ENCODE data around the gene DNAJC24. TPM values are rescaled to one million over a fixed set of nuclear protein-coding genes. Genes with fewer than 3 reads are reported as not detected.

The DNAJC24 gene
- total and polyA plus RNA-seq, 2 donors from 2014 or later: 5.7 to 15.2 TPM

GRCh38 chr11:31445621-31446020, 76.0 kb downstream of the DNAJC24 start:
- DNase-seq: no peak
- H3K4me1 ChIP-seq (ENCODE audit: control insufficient read depth in 2 of 3, insufficient read depth in 2 of 3, low read depth in 1 of 3, low read length in 3 of 3): no peaks in the 10 kb centered on the region
- no peaks in the 10 kb centered on the region for H3K27me3 ChIP-seq (ENCODE audit: control insufficient read depth, insufficient read depth, low read length)
- no peak overlapping the region for H3K9ac ChIP-seq (ENCODE audit: low read length in 3 of 3)
- FAIRE-seq: no peak
- H3K27ac ChIP-seq (ENCODE audit: low read depth in 2 of 2, low read length in 2 of 2): no peak overlapping the region
- H3K9me3 ChIP-seq (ENCODE audit: control insufficient read depth in 2 of 3, insufficient read depth in 1 of 3, low read length in 3 of 3): no peaks in the 10 kb centered on the region
- no peak for TF ChIP-seq CTCF (IDR thresholded peaks at IDR 0.05; ENCODE audit: borderline replicate concordance, extremely low read depth, insufficient read depth)
- no peaks in the 10 kb centered on the region for H3K36me3 ChIP-seq (ENCODE audit: control insufficient read depth in 2 of 3, insufficient read depth in 3 of 3, low read length in 3 of 3)
- intact Hi-C loops (cut with DNase I): no loop called here
- H3K4me3 ChIP-seq (ENCODE audit: low read length in 3 of 3): no peak overlapping the region

- Histone ChIP-seq H3K27ac (ENCODE audit: low read depth in 2 of 2, low read length in 2 of 2) (no peak overlapping the region), H3K9ac (ENCODE audit: low read length in 3 of 3) (no peak overlapping the region), H3K27me3 (ENCODE audit: control insufficient read depth, insufficient read depth, low read length) (no peaks in the 10 kb centered on the region), H3K4me1 (ENCODE audit: control insufficient read depth in 2 of 3, insufficient read depth in 2 of 3, low read depth in 1 of 3, low read length in 3 of 3) (no peaks in the 10 kb centered on the region), H3K4me3 (ENCODE audit: low read length in 3 of 3) (no peak overlapping the region), H3K36me3 (ENCODE audit: control insufficient read depth in 2 of 3, insufficient read depth in 3 of 3, low read length in 3 of 3) (no peaks in the 10 kb centered on the region), H3K9me3 (ENCODE audit: control insufficient read depth in 2 of 3, insufficient read depth in 1 of 3, low read length in 3 of 3) (no peaks in the 10 kb centered on the region)
- DNase-seq (no peak), FAIRE-seq (no peak)
- intact Hi-C loops (cut with DNase I): no loop called here
- TF ChIP-seq CTCF (IDR thresholded peaks at IDR 0.05; ENCODE audit: borderline replicate concordance, extremely low read depth, insufficient read depth): no peak
Observed at GRCh38 chr11:31449040-31449439, 79.4 kb downstream of the DNAJC24 start.

GRCh38 chr11:31450841-31451240, 81.2 kb downstream of the DNAJC24 start:
- intact Hi-C loops (cut with DNase I): no loop called here
- no peak overlapping the region for H3K9ac ChIP-seq (ENCODE audit: low read length in 3 of 3)
- no peak for TF ChIP-seq CTCF (IDR thresholded peaks at IDR 0.05; ENCODE audit: borderline replicate concordance, extremely low read depth, insufficient read depth)
- FAIRE-seq: no peak
- no peak for DNase-seq
- H3K4me1 ChIP-seq (ENCODE audit: control insufficient read depth in 2 of 3, insufficient read depth in 2 of 3, low read depth in 1 of 3, low read length in 3 of 3): no peaks in the 10 kb centered on the region
- no peak overlapping the region for H3K4me3 ChIP-seq (ENCODE audit: low read length in 3 of 3)
- no peaks in the 10 kb centered on the region for H3K36me3 ChIP-seq (ENCODE audit: control insufficient read depth in 2 of 3, insufficient read depth in 3 of 3, low read length in 3 of 3)
- no peaks in the 10 kb centered on the region for H3K9me3 ChIP-seq (ENCODE audit: control insufficient read depth in 2 of 3, insufficient read depth in 1 of 3, low read length in 3 of 3)
- H3K27ac ChIP-seq (ENCODE audit: low read depth in 2 of 2, low read length in 2 of 2): no peak overlapping the region
- H3K27me3 ChIP-seq (ENCODE audit: control insufficient read depth, insufficient read depth, low read length): no peaks in the 10 kb centered on the region

GRCh38 chr11:31455177-31455576, 85.5 kb downstream of the DNAJC24 start:
- no peak for TF ChIP-seq CTCF (IDR thresholded peaks at IDR 0.05; ENCODE audit: borderline replicate concordance, extremely low read depth, insufficient read depth)

More at GRCh38 chr11:31455177-31455576, 85.5 kb downstream of the DNAJC24 start:
- Histone ChIP-seq H3K27ac (ENCODE audit: low read depth in 2 of 2, low read length in 2 of 2) (no peak overlapping the region), H3K9ac (ENCODE audit: low read length in 3 of 3) (no peak overlapping the region), H3K27me3 (ENCODE audit: control insufficient read depth, insufficient read depth, low read length) (no peaks in the 10 kb centered on the region), H3K36me3 (ENCODE audit: control insufficient read depth in 2 of 3, insufficient read depth in 3 of 3, low read length in 3 of 3) (no peaks in the 10 kb centered on the region), H3K4me1 (ENCODE audit: control insufficient read depth in 2 of 3, insufficient read depth in 2 of 3, low read depth in 1 of 3, low read length in 3 of 3) (no peaks in the 10 kb centered on the region), H3K9me3 (ENCODE audit: control insufficient read depth in 2 of 3, insufficient read depth in 1 of 3, low read length in 3 of 3) (no peaks in the 10 kb centered on the region), H3K4me3 (ENCODE audit: low read length in 3 of 3) (no peak overlapping the region)
- DNase-seq (no peak), FAIRE-seq (no peak)
- intact Hi-C loops (cut with DNase I): no loop called here

Measured in kidney (tissue), 14 donors.